K562 (cell line): ENCODE data around the gene TMEM164. TPM values are rescaled to one million over a fixed set of nuclear protein-coding genes. Genes with fewer than 3 reads are reported as not detected.

Experiments
- ATAC-seq: fragments of 200-7000 bp; cut with Tn5 transposase; 3 replicates; pipeline ENCODE4 v1.9.1; 2020; ENCODE audit warnings: moderate library complexity
- BruUV-seq: library from RNA; stranded (reverse); fragments of 400-500 nt; replicated peaks from 2 replicates; lab custom pipeline; 2021; lab: Mats Ljungman, UMichigan
- CTCF ChIA-PET: fragments of 300-600 bp; formaldehyde crosslinking; extraction: SDS; loops from one replicate; lab custom pipeline; 2021; ENCODE audit warnings: low intra/inter-chr PET ratio; lab: Yijun Ruan, JAX
- POLR2A ChIA-PET: fragments of 300-600, 350-650 bp; sonication (Branson Sonifier 250); formaldehyde crosslinking; extraction: SDS; loops from one replicate; lab custom pipeline; 2021; ENCODE audit warnings: antibody characterized with exemption, inconsistent platforms; lab: Yijun Ruan, JAX
- DNase-seq, 4 experiments: peaks; one replicate each; pipeline versions ENCODE4 v3.0.0 to v3.0.0-alpha.2; 2011 to 2018; ENCODE audit warnings: low spot score in 3 of 4, mixed read lengths in 3 of 4; ENCODE audit errors: extremely low read depth in 1 of 4
- FAIRE-seq: peaks from 2 replicates; lab custom pipeline; 2011; peaks lifted over from hg19 to GRCh38; lab: Jason Lieb, UNC
- H2AFZ ChIP-seq: 2 replicates; pipeline ENCODE4 v1.6.0; 2011; ENCODE audit warnings: low read depth, low read length, control low read depth, inconsistent platforms
- H3K27ac ChIP-seq: fragments of 200-600 bp; 3 replicates; pipeline ENCODE4 v1.8.0; 2011; ENCODE audit warnings: low read depth, mild to moderate bottlenecking, control low read depth, inconsistent platforms, low read length, moderate library complexity, mixed read lengths; ENCODE audit errors: extremely low read depth
- H3K27me3 ChIP-seq, 2 experiments: fragments of 300-600 bp in 1 of 2; 2 replicates in 1 of 2; 3 replicates in 1 of 2; pipeline versions ENCODE4 v1.6.0 to v1.8.0; 2011; ENCODE audit warnings: inconsistent platforms in 2 of 2, low read length in 2 of 2, mild to moderate bottlenecking in 1 of 2, mixed read lengths in 1 of 2, moderate library complexity in 1 of 2; ENCODE audit not compliant: control insufficient read depth in 2 of 2, insufficient read depth in 2 of 2
- H3K36me3 ChIP-seq: fragments of 300-600 bp; 3 replicates; pipeline ENCODE4 v1.8.0; 2011; ENCODE audit warnings: mild to moderate bottlenecking, low read length, inconsistent platforms; ENCODE audit not compliant: control insufficient read depth, insufficient read depth
- H3K4me1 ChIP-seq, 2 experiments: fragments of 200-600 bp in 1 of 2; replicated peaks in 1 of 2; 2 replicates in 1 of 2; 3 replicates in 1 of 2; pipeline versions ENCODE4 v1.5.1 to v1.8.0; 2011; ENCODE audit warnings: inconsistent platforms in 2 of 2, low read length in 2 of 2, mild to moderate bottlenecking in 1 of 2, mixed read lengths in 1 of 2, moderate library complexity in 1 of 2; ENCODE audit not compliant: control insufficient read depth in 2 of 2, insufficient read depth in 2 of 2
- H3K4me2 ChIP-seq: 2 replicates; pipeline ENCODE4 v1.6.1; 2011; ENCODE audit warnings: low read length, control low read depth, inconsistent platforms, mixed read lengths; ENCODE audit not compliant: insufficient read depth
- H3K4me3 ChIP-seq: fragments of 200-600 bp; sonication (generic), shearing (Covaris generic); 2 replicates; pipeline ENCODE4 v1.5.1; 2016; ENCODE audit warnings: control low read depth, inconsistent platforms
- H3K79me2 ChIP-seq: fragments of 200-600 bp; 3 replicates; pipeline ENCODE4 v1.8.0; 2011; ENCODE audit warnings: low read length, inconsistent platforms; ENCODE audit not compliant: control insufficient read depth, insufficient read depth
- H3K9ac ChIP-seq, 2 experiments: 2 replicates each; pipeline versions ENCODE4 v1.6.0 to v1.6.1; 2011; ENCODE audit warnings: low read depth in 2 of 2, low read length in 2 of 2, control low read depth in 1 of 2, inconsistent platforms in 1 of 2, mild to moderate bottlenecking in 1 of 2, mixed read lengths in 1 of 2; ENCODE audit not compliant: insufficient read depth in 1 of 2
- H3K9me1 ChIP-seq: one replicate; pipeline ENCODE4 v1.6.0; 2011; ENCODE audit warnings: inconsistent platforms, mild to moderate bottlenecking, low read length, moderate library complexity; ENCODE audit not compliant: control insufficient read depth, insufficient read depth
- H3K9me3 ChIP-seq: replicated peaks from 2 replicates; pipeline ENCODE4 v1.5.1; 2011; ENCODE audit warnings: low read depth, low read length, inconsistent platforms; ENCODE audit not compliant: control insufficient read depth, insufficient read depth
- H4K20me1 ChIP-seq: replicated peaks from 2 replicates; pipeline ENCODE4 v1.6.1; 2011; ENCODE audit warnings: low read length, inconsistent platforms, mixed read lengths; ENCODE audit not compliant: control insufficient read depth, insufficient read depth
- CREB3L1 ChIP-seq: fragments of 450-650 bp; IDR thresholded peaks from 2 replicates; pipeline ENCODE4 v1.6.1; 2014; ENCODE audit warnings: low read depth, mild to moderate bottlenecking, moderate library complexity, borderline replicate concordance
- DMBX1 ChIP-seq: fragments of 250-450 bp; sonication (Bioruptor Pico); IDR thresholded peaks from 2 replicates; pipeline ENCODE4 v1.8.0; 2022; ENCODE audit warnings: inconsistent platforms, mild to moderate bottlenecking, moderate library complexity, borderline replicate concordance
- DPF2 ChIP-seq: fragments of 450-650 bp; IDR thresholded peaks from 2 replicates; pipeline ENCODE4 v1.6.1; 2016
- E2F4 ChIP-seq: sonication (generic); formaldehyde crosslinking; IDR thresholded peaks from 2 replicates; pipeline ENCODE4 v1.8.0; 2022; ENCODE audit warnings: mild to moderate bottlenecking, low read depth, missing genetic modification reagents
- FOXA1 ChIP-seq: fragments of 450-650 bp; IDR thresholded peaks from 2 replicates; pipeline ENCODE4 v1.6.1; 2016; ENCODE audit warnings: mild to moderate bottlenecking, borderline replicate concordance
- HEY1 ChIP-seq: fragments of 250-450 bp; sonication (Bioruptor Pico); IDR thresholded peaks from 2 replicates; pipeline ENCODE4 v1.5.0; 2020; ENCODE audit warnings: mild to moderate bottlenecking, moderate library complexity, borderline replicate concordance
- KDM2B ChIP-seq: fragments of 250-450 bp; sonication (Bioruptor Pico); IDR thresholded peaks from 2 replicates; pipeline ENCODE4 v1.8.0; 2021; ENCODE audit warnings: mild to moderate bottlenecking, moderate library complexity
- MLX ChIP-seq, 2 experiments: fragments of 450-650 bp in 1 of 2; sonication (generic) in 1 of 2; formaldehyde crosslinking; conservative IDR thresholded peaks; 2 replicates each; pipeline versions ENCODE4 v1.4.0 to v1.8.1; 2020 to 2022; ENCODE audit warnings: mild to moderate bottlenecking in 1 of 2, missing genetic modification reagents in 1 of 2
- PKNOX1 ChIP-seq: fragments of 450-650 bp; IDR thresholded peaks from 2 replicates; pipeline ENCODE4 v1.6.1; 2016
- PTTG1 ChIP-seq: fragments of 450-650 bp; IDR thresholded peaks from 2 replicates; pipeline ENCODE4 v1.6.1; 2016; ENCODE audit warnings: low read depth, mild to moderate bottlenecking, missing genetic modification characterization, missing compliant biosample characterization
- SMC3 ChIP-seq: conservative IDR thresholded peaks from 2 replicates; pipeline ENCODE4 v1.6.1; 2011; ENCODE audit warnings: low read depth, low read length, improper control_type of control experiment; ENCODE audit not compliant: insufficient read depth
- WHSC1 ChIP-seq: IDR thresholded peaks from one replicate; pipeline ENCODE4 v1.6.1; 2012; ENCODE audit warnings: low read length, control low read depth, inconsistent platforms
- ZBTB33 ChIP-seq: sonication (generic); formaldehyde crosslinking; IDR thresholded peaks from 2 replicates; pipeline ENCODE4 v1.8.1; 2023; ENCODE audit warnings: mild to moderate bottlenecking, missing genetic modification reagents
- ZNF124 ChIP-seq: sonication (generic); formaldehyde crosslinking; IDR thresholded peaks from 2 replicates; pipeline ENCODE4 v1.8.1; 2022; ENCODE audit warnings: missing genetic modification reagents
- ZNF232 ChIP-seq: sonication (generic); formaldehyde crosslinking; IDR thresholded peaks from 2 replicates; pipeline ENCODE4 v1.8.0; 2022; ENCODE audit warnings: mild to moderate bottlenecking, missing genetic modification reagents
- ZNF76 ChIP-seq: fragments of 250-450 bp; sonication (Bioruptor Pico); IDR thresholded peaks from 2 replicates; pipeline ENCODE4 v1.4.0; 2020; ENCODE audit warnings: mild to moderate bottlenecking, moderate library complexity, borderline replicate concordance
- ZNF780A ChIP-seq: fragments of 250-450 bp; sonication (Bioruptor Pico); IDR thresholded peaks from 2 replicates; pipeline ENCODE4 v1.5.0; 2021; ENCODE audit warnings: mild to moderate bottlenecking
- WGBS: fragments of 100-300 bp; shearing (Covaris generic); methylation state at CpG from one replicate; pipeline ENCODE4 v1.1.6; 2016; ENCODE audit warnings: low coverage, mixed read lengths; ENCODE audit not compliant: insufficient coverage; ENCODE audit errors: missing lambda C conversion rate; 5-methylcytosine and 5-hydroxymethylcytosine counted together
- in situ Hi-C: fragments of 300-500 bp; cut with MboI; formaldehyde crosslinking; loops from 4 replicates; pipeline ENCODE4 v1.15.0; 2018; ENCODE audit warnings: inconsistent platforms, mixed read lengths
- intact Hi-C: fragments of 100-400 bp; cut with micrococcal nuclease; formaldehyde crosslinking; loops from 2 replicates; pipeline ENCODE4 v1.14.2; 2022
- polyA plus RNA-seq, 8 experiments: library from polyadenylated mRNA; depleted of rRNA in 4 of 8; stranded (reverse) in 5 of 8; unstranded in 3 of 8; fragments of >200 nt; fragmentation: Nextera tagmentation in 2 of 8; fragmentation: Illumina TruSeq in 1 of 8; extraction: Ambion mirVana in 2 of 8; extraction: Trizol in 1 of 8; gene quantifications; 2 replicates each; pipeline versions ENCODE4 v1.2.1 to v1.2.3, GENCODE V29; 2011 to 2014; ENCODE audit warnings: inconsistent platforms in 1 of 8, missing spikeins in 1 of 8
- total RNA-seq, 7 experiments: library from RNA; depleted of rRNA in 6 of 7; stranded (reverse); fragments of >200 nt in 6 of 7; fragmentation: Illumina TruSeq in 2 of 7; extraction: Trizol in 2 of 7; gene quantifications; 2 replicates each; pipeline versions ENCODE4 v1.2.1 to v1.2.3, GENCODE V29; 2011 to 2021; ENCODE audit warnings: low replicate concordance in 1 of 7

Gene TMEM164
- total and polyA plus RNA-seq, 9 of the 15 experiments (the other 6 are each of a cell fraction or from before 2014, with no cell fraction given), result 2.4 to 57.3 (median 23.1) TPM

- H3K36me3 ChIP-seq, result peaks cover 48% of the 10 kb centered on the region
- WGBS, result 94% methylated on average over 10 of the region's 10 CpGs
- no peak overlapping the region for H3K4me3 ChIP-seq
- H3K27me3 ChIP-seq, result no peaks in the 10 kb centered on the region
- no peak overlapping the region for H2AFZ ChIP-seq
- H3K9me3 ChIP-seq, result no peaks in the 10 kb centered on the region
- no peaks in the 10 kb centered on the region for H3K9me1 ChIP-seq
- peaks cover 2% of the 10 kb centered on the region; the same call in 2 of the 3 replicates for H3K79me2 ChIP-seq
- FAIRE-seq (no peak), DNase-seq (no peak), ATAC-seq (no peak)
- no peak for TF ChIP-seq ZNF780A
- TF ChIP-seq DPF2, result no peak
- no peak for TF ChIP-seq ZNF124
- no peak for TF ChIP-seq CREB3L1
- TF ChIP-seq MLX (CRISPR knock-in tag; conservative IDR thresholded peaks at IDR 0.05), result no peak
- TF ChIP-seq PKNOX1, result no peak
- TF ChIP-seq HEY1 (CRISPR knock-in tag), result no peak
- no peak for TF ChIP-seq ZBTB33 (CRISPR knock-in tag)
- no peak for TF ChIP-seq ZNF76 (CRISPR knock-in tag)
- no peak for TF ChIP-seq FOXA1
- no peak for TF ChIP-seq E2F4 (CRISPR knock-in tag)
- TF ChIP-seq PTTG1, result no peak
- TF ChIP-seq DMBX1 (CRISPR knock-in tag), result no peak
- TF ChIP-seq WHSC1, result no peak
- no peak for TF ChIP-seq SMC3
- TF ChIP-seq KDM2B (CRISPR knock-in tag), result no peak
- no peak for TF ChIP-seq ZNF232 (CRISPR knock-in tag)
- H3K4me2 ChIP-seq, result no peak overlapping the region
- in situ Hi-C loops, result loop anchor here (25.0 kb wide), 2 partner anchors 490 to 690 kb away; no protein-coding TSS in a partner anchor
- no TSS peak for BruUV-seq
- 0 out of 4 replicates have a peak overlapping the region, but pooled peaks of 1 of the 2 experiments have one; percentile 40 for H3K9ac ChIP-seq
- H3K4me1 ChIP-seq, result peaks cover 7 to 14% of the 10 kb centered on the region in 2 experiments; a peak in 4 of 5 replicates
- intact Hi-C loops, result no loop called here
- ChIA-PET CTCF (no interaction called here), POLR2A (no interaction called here)
- H4K20me1 ChIP-seq, result no peaks in the 10 kb centered on the region
- H3K27ac ChIP-seq, result no peak overlapping the region
Observed at GRCh38 chrX:110172215-110172614, 169.3 kb downstream of the TMEM164 start.
